ENCODE measurements around the gene CCDC154.

DNA sequence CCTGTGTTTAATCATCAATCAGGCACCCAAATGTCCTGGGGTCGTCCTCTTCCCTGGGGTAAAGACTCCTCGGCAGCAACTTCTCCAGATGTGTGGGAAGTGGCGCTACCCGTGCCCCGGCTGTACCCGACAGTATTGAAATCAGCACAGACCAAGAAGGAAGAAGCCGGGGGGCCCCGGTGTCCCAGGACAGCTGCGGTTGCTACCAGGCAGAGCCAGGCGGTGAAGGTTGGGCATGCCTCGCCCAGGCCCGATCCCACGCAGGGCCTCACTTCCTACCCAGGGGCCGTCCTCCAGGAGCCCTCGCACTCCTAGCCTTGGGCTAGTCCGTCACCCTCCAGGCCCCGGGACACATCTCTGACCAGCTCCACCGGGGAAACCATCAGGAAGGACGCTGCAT is 9.0 kb upstream of the CCDC154 start:
- TF ChIP-seq, protein P1, sequence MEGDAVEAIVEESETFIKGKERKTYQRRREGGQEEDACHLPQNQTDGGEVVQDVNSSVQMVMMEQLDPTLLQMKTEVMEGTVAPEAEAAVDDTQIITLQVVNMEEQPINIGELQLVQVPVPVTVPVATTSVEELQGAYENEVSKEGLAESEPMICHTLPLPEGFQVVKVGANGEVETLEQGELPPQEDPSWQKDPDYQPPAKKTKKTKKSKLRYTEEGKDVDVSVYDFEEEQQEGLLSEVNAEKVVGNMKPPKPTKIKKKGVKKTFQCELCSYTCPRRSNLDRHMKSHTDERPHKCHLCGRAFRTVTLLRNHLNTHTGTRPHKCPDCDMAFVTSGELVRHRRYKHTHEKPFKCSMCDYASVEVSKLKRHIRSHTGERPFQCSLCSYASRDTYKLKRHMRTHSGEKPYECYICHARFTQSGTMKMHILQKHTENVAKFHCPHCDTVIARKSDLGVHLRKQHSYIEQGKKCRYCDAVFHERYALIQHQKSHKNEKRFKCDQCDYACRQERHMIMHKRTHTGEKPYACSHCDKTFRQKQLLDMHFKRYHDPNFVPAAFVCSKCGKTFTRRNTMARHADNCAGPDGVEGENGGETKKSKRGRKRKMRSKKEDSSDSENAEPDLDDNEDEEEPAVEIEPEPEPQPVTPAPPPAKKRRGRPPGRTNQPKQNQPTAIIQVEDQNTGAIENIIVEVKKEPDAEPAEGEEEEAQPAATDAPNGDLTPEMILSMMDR (IDR thresholded peaks at IDR 0.05) = no peak
- TF ChIP-seq EZH2 (IDR thresholded peaks at IDR 0.05) (no peak), EZH2phosphoT487 (IDR thresholded peaks at IDR 0.05) (no peak)
